Measurements from ENCODE around the gene CAMLG. TPM values are rescaled to one million over a fixed set of nuclear protein-coding genes. Genes with fewer than 3 reads are reported as not detected.

Gene CAMLG
- total and polyA plus RNA-seq, 9 of the 15 experiments (the other 6 are each of a cell fraction or from before 2014, with no cell fraction given), result 11.3 to 22.0 (median 16.3) TPM

DNA sequence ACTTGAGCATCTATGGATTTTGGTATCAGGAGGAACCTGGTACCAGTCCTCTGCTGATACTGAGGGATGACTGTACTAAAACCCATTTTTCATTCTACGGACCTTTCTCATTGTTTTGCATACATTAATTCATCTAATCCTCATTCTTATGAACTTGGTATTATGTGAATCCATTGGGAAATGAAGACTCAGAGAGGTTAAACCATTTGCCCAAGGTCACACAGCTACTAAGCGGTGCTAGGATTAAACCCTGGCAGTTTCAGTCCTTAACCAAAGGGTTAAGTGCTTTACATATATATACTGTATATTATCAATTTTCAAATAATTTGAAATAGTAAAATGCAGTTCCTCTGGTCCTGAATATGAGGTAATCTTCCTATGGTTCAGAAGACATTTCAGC lies 3.8 kb downstream of the CAMLG start (continued):
- TF ChIP-seq, protein P1, sequence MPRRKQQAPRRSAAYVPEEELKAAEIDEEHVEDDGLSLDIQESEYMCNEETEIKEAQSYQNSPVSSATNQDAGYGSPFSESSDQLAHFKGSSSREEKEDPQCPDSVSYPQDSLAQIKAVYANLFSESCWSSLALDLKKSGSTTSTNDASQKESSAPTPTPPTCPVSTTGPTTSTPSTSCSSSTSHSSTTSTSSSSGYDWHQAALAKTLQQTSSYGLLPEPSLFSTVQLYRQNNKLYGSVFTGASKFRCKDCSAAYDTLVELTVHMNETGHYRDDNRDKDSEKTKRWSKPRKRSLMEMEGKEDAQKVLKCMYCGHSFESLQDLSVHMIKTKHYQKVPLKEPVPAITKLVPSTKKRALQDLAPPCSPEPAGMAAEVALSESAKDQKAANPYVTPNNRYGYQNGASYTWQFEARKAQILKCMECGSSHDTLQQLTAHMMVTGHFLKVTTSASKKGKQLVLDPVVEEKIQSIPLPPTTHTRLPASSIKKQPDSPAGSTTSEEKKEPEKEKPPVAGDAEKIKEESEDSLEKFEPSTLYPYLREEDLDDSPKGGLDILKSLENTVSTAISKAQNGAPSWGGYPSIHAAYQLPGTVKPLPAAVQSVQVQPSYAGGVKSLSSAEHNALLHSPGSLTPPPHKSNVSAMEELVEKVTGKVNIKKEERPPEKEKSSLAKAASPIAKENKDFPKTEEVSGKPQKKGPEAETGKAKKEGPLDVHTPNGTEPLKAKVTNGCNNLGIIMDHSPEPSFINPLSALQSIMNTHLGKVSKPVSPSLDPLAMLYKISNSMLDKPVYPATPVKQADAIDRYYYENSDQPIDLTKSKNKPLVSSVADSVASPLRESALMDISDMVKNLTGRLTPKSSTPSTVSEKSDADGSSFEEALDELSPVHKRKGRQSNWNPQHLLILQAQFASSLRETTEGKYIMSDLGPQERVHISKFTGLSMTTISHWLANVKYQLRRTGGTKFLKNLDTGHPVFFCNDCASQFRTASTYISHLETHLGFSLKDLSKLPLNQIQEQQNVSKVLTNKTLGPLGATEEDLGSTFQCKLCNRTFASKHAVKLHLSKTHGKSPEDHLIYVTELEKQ (CRISPR knock-in tag; IDR thresholded peaks at IDR 0.05), result no peak
- no peak for TF ChIP-seq SIRT6 (IDR thresholded peaks at IDR 0.05; ENCODE audit: low read depth, low read length)
- no peak for TF ChIP-seq VEZF1 (CRISPR knock-in tag; IDR thresholded peaks at IDR 0.05)
- TF ChIP-seq HMG20A (CRISPR knock-in tag; conservative IDR thresholded peaks at IDR 0.05), result no peak
- TF ChIP-seq RBM25 (IDR thresholded peaks at IDR 0.05; ENCODE audit: low read depth, low read length, severe bottlenecking), result peak; percentile 72
- TF ChIP-seq RBM14 (IDR thresholded peaks at IDR 0.05; ENCODE audit: borderline replicate concordance, insufficient read depth, low read depth, low read length), result no peak
- TF ChIP-seq ZEB2 (IDR thresholded peaks at IDR 0.05), result no peak
- no peak for TF ChIP-seq TAF9B (IDR thresholded peaks at IDR 0.05; ENCODE audit: partially characterized antibody)
- no peak for TF ChIP-seq E2F3 (CRISPR knock-in tag; IDR thresholded peaks at IDR 0.05)
- TF ChIP-seq SLC30A9 (CRISPR knock-in tag; IDR thresholded peaks at IDR 0.05), result no peak
- no peak for TF ChIP-seq BCOR (IDR thresholded peaks at IDR 0.05)
- no peak for TF ChIP-seq ZNF586 (CRISPR knock-in tag; conservative IDR thresholded peaks at IDR 0.05)
- TF ChIP-seq HBP1 (CRISPR knock-in tag; IDR thresholded peaks at IDR 0.05), result no peak
- no peak for TF ChIP-seq CREBBP (IDR thresholded peaks at IDR 0.05; ENCODE audit: low read depth, low read length)
- TF ChIP-seq HDAC3 (IDR thresholded peaks at IDR 0.05; ENCODE audit: borderline replicate concordance, partially characterized antibody), result no peak
- TF ChIP-seq RBM17 (IDR thresholded peaks at IDR 0.05; ENCODE audit: borderline replicate concordance, low read depth, low read length), result no peak

All from K562 (cell line).